Upper lobe of left lung (tissue), 6 donors: ENCODE measurements around the gene TBX21. TPM values are rescaled to one million over a fixed set of nuclear protein-coding genes. Genes with fewer than 3 reads are reported as not detected.

Experiments used
- ATAC-seq, 2 donors: fragments of 200-7000 bp; cut with Tn5 transposase; one replicate each; pipeline ENCODE4 v1.9.1; 2022; ENCODE audit warnings: mild to moderate bottlenecking in 2 of 2, moderate library complexity in 2 of 2; ENCODE audit not compliant: low FRiP score in 2 of 2
- DNase-seq, 2 donors: peaks; one replicate each; pipeline ENCODE4 v3.0.0-alpha.2; 2019 to 2020
- H3K27ac ChIP-seq, 4 donors: fragments of 200-600 bp; sonication (generic); one replicate each; pipeline ENCODE4 v1.5.1; 2016 to 2019
- H3K27me3 ChIP-seq, 4 donors: fragments of 200-600 bp; sonication (generic); one replicate each; pipeline ENCODE4 v1.5.1; 2017 to 2019
- H3K36me3 ChIP-seq, 4 donors: fragments of 200-600 bp; sonication (generic); one replicate each; pipeline ENCODE4 v1.5.1; 2016 to 2019
- H3K4me1 ChIP-seq, 4 donors: fragments of 200-600 bp; sonication (generic); one replicate each; pipeline ENCODE4 v1.5.1; 2018 to 2019
- H3K4me3 ChIP-seq, 4 donors: fragments of 200-600 bp; sonication (generic); one replicate each; pipeline ENCODE4 v1.5.1; 2017 to 2019; ENCODE audit warnings: mild to moderate bottlenecking in 2 of 4, moderate library complexity in 1 of 4
- H3K9me3 ChIP-seq, 4 donors: fragments of 200-600 bp; sonication (generic); one replicate each; pipeline ENCODE4 v1.5.1; 2018 to 2019
- CTCF ChIP-seq, 6 experiments: fragments of 450-650 bp in 4 of 6; fragments of 200-600 bp in 2 of 6; sonication (generic) in 2 of 6; IDR thresholded peaks; one replicate each; pipeline ENCODE4 v1.5.1; 2016 to 2019; ENCODE audit warnings: antibody characterized with exemption in 6 of 6
- EP300 ChIP-seq, 4 donors: sonication (generic); formaldehyde crosslinking; IDR thresholded peaks; one replicate each; pipeline ENCODE4 v1.5.1; 2017; ENCODE audit warnings: antibody characterized with exemption in 4 of 4, control low read depth in 2 of 4
- POLR2A ChIP-seq, 4 donors: fragments of 450-650 bp; IDR thresholded peaks; one replicate each; pipeline ENCODE4 v1.5.1; 2016 to 2017; ENCODE audit warnings: antibody characterized with exemption in 4 of 4, mild to moderate bottlenecking in 2 of 4
- POLR2AphosphoS5 ChIP-seq, 2 donors: sonication (generic); formaldehyde crosslinking; IDR thresholded peaks; one replicate each; pipeline ENCODE4 v1.5.1; 2017; ENCODE audit warnings: antibody characterized with exemption in 2 of 2
- WGBS, 2 donors: methylation state at CpG; one replicate each; pipeline ENCODE4 v1.1.5; 2017 to 2018; 5-methylcytosine and 5-hydroxymethylcytosine counted together
- total RNA-seq, 6 donors: library from RNA; depleted of rRNA in 4 of 6; stranded (reverse); fragments of >200 nt in 4 of 6; gene quantifications; one replicate each; pipeline versions ENCODE4 v1.1.0 to v1.2.1, GENCODE V29; 2016 to 2021
- donor health status: DM: no; HTN: no; CAD: no; lungs with moderate emphysema.
- donor health status: DM: no; HTN: yes; CAD: no; lungs with severe emphysema.

The TBX21 gene
- total RNA-seq, 6 donors from 2014 or later = 2.0 to 5.2 (median 3.4) TPM

- no peak overlapping the region for H3K4me3 ChIP-seq
- TF ChIP-seq POLR2A (IDR thresholded peaks at IDR 0.05) (no peak), EP300 (IDR thresholded peaks at IDR 0.05) (no peak), POLR2AphosphoS5 (IDR thresholded peaks at IDR 0.05) (no peak), CTCF (IDR thresholded peaks at IDR 0.05) (no peak)
- DNase-seq (no peak), ATAC-seq (no peak)
- no peaks in the 10 kb centered on the region for H3K36me3 ChIP-seq
- H3K9me3 ChIP-seq = no peaks in the 10 kb centered on the region
- H3K27me3 ChIP-seq = peaks cover 0 to 19% (median 10%) of the 10 kb centered on the region in 4 donors
- peaks cover 6 to 15% (median 11%) of the 10 kb centered on the region in 4 donors for H3K4me1 ChIP-seq
- 50 to 56% methylated on average over 13 of the region's 13 CpGs for WGBS, 2 donors
- no peak overlapping the region for H3K27ac ChIP-seq
Measured at GRCh38 chr17:47725446-47726111, 7.5 kb upstream of the TBX21 start.

- WGBS, 2 donors = 82 to 88% methylated on average over 12 of the region's 12 CpGs
- Histone ChIP-seq H3K4me3 (no peak overlapping the region), H3K9me3 (no peaks in the 10 kb centered on the region), H3K27ac (no peak overlapping the region), H3K4me1 (peaks cover 0 to 1% (median 0%) of the 10 kb centered on the region in 4 donors), H3K36me3 (no peaks in the 10 kb centered on the region), H3K27me3 (peaks cover 0 to 12% (median under 1%) of the 10 kb centered on the region in 4 donors)
- TF ChIP-seq EP300 (IDR thresholded peaks at IDR 0.05) = no peak
- no peak for TF ChIP-seq POLR2AphosphoS5 (IDR thresholded peaks at IDR 0.05)
- TF ChIP-seq POLR2A (IDR thresholded peaks at IDR 0.05) = no peak
- TF ChIP-seq CTCF (IDR thresholded peaks at IDR 0.05) = no peak
- no peak for ATAC-seq
- no peak for DNase-seq
Measured at GRCh38 chr17:47726796-47727703, 6.0 kb upstream of the TBX21 start.

- WGBS, 2 donors = 81 to 86% methylated on average over 3 to 9 of the region's 9 CpGs
- ATAC-seq (no peak), DNase-seq (no peak)
- H3K27me3 ChIP-seq = peaks cover 0 to 16% (median 3%) of the 10 kb centered on the region in 4 donors
- H3K4me3 ChIP-seq = no peak overlapping the region
- H3K4me1 ChIP-seq = peaks cover 0 to 2% (median under 1%) of the 10 kb centered on the region in 4 donors
- H3K36me3 ChIP-seq = no peaks in the 10 kb centered on the region
- no peaks in the 10 kb centered on the region for H3K9me3 ChIP-seq
- H3K27ac ChIP-seq = no peak overlapping the region
- TF ChIP-seq CTCF (IDR thresholded peaks at IDR 0.05) (no peak), EP300 (IDR thresholded peaks at IDR 0.05) (no peak), POLR2A (IDR thresholded peaks at IDR 0.05) (no peak), POLR2AphosphoS5 (IDR thresholded peaks at IDR 0.05) (no peak)
Measured at GRCh38 chr17:47727704-47728036, 5.4 kb upstream of the TBX21 start.

- Histone ChIP-seq H3K9me3 (no peaks in the 10 kb centered on the region), H3K4me1 (peaks cover 5 to 9% (median 7%) of the 10 kb centered on the region in 4 donors), H3K27ac (no peak overlapping the region), H3K4me3 (no peak overlapping the region), H3K36me3 (no peaks in the 10 kb centered on the region), H3K27me3 (peaks cover 0 to 23% (median 6%) of the 10 kb centered on the region in 4 donors)
- DNase-seq = no peak
- ATAC-seq = no peak
- TF ChIP-seq POLR2A (IDR thresholded peaks at IDR 0.05) (no peak), EP300 (IDR thresholded peaks at IDR 0.05) (no peak), CTCF (IDR thresholded peaks at IDR 0.05) (no peak), POLR2AphosphoS5 (IDR thresholded peaks at IDR 0.05) (no peak)
- 83 to 88% methylated on average over 4 of the region's 4 CpGs for WGBS, 2 donors
Measured at GRCh38 chr17:47728214-47728877, 4.7 kb upstream of the TBX21 start.
